ENCODE measurements around the gene CD247.

CD247 gene

GRCh38 chr1:167455786-167456446, 62.4 kb downstream of the CD247 start:
- H3K9me3 Mint-ChIP-seq: no peaks in the 10 kb centered on the region
- peak overlapping the region; percentile 87 for H3K27ac Mint-ChIP-seq
- peaks cover 31% of the 10 kb centered on the region for H3K36me3 Mint-ChIP-seq (ENCODE audit: low read depth)
- peak overlapping the region; percentile 81 for H3K4me3 Mint-ChIP-seq
- peaks cover 73% of the 10 kb centered on the region for H3K4me1 Mint-ChIP-seq (ENCODE audit: low read depth)
- H3K27me3 Mint-ChIP-seq: no peaks in the 10 kb centered on the region

- H3K4me3 Mint-ChIP-seq: peak overlapping the region; percentile 81
- H3K27me3 Mint-ChIP-seq: no peaks in the 10 kb centered on the region
- peaks cover 74% of the 10 kb centered on the region for H3K4me1 Mint-ChIP-seq (ENCODE audit: low read depth)
- H3K36me3 Mint-ChIP-seq (ENCODE audit: low read depth): peaks cover 31% of the 10 kb centered on the region
- H3K9me3 Mint-ChIP-seq: no peaks in the 10 kb centered on the region
- peak overlapping the region; percentile 28 for H3K27ac Mint-ChIP-seq
Measured at GRCh38 chr1:167454894-167455785, 63.2 kb downstream of the CD247 start.

GRCh38 chr1:167454304-167454893, 63.9 kb downstream of the CD247 start:
- Mint-ChIP-seq H3K4me1 (ENCODE audit: low read depth) (peaks cover 70% of the 10 kb centered on the region), H3K36me3 (ENCODE audit: low read depth) (peaks cover 28% of the 10 kb centered on the region), H3K27me3 (no peaks in the 10 kb centered on the region), H3K27ac (peak overlapping the region; percentile 56), H3K4me3 (peak overlapping the region; percentile 81), H3K9me3 (no peaks in the 10 kb centered on the region)

GRCh38 chr1:167453123-167453522, 65.2 kb downstream of the CD247 start:
- Mint-ChIP-seq H3K27me3 (no peaks in the 10 kb centered on the region), H3K4me3 (peak overlapping the region; percentile 58), H3K4me1 (ENCODE audit: low read depth) (peaks cover 76% of the 10 kb centered on the region), H3K36me3 (ENCODE audit: low read depth) (peaks cover 26% of the 10 kb centered on the region), H3K9me3 (no peaks in the 10 kb centered on the region), H3K27ac (peak overlapping the region; percentile 67)

- peaks cover 26% of the 10 kb centered on the region for H3K36me3 Mint-ChIP-seq (ENCODE audit: low read depth)
- H3K4me3 Mint-ChIP-seq: peak overlapping the region; percentile 39
- no peaks in the 10 kb centered on the region for H3K27me3 Mint-ChIP-seq
- H3K4me1 Mint-ChIP-seq (ENCODE audit: low read depth): peaks cover 78% of the 10 kb centered on the region
- peak overlapping the region; percentile 74 for H3K27ac Mint-ChIP-seq
- no peaks in the 10 kb centered on the region for H3K9me3 Mint-ChIP-seq
Measured at GRCh38 chr1:167452483-167452882, 65.8 kb downstream of the CD247 start.

- Mint-ChIP-seq H3K36me3 (ENCODE audit: low read depth) (peaks cover 37% of the 10 kb centered on the region), H3K9me3 (no peaks in the 10 kb centered on the region), H3K4me1 (ENCODE audit: low read depth) (peaks cover 78% of the 10 kb centered on the region), H3K27me3 (no peaks in the 10 kb centered on the region), H3K27ac (peak overlapping the region; percentile 93), H3K4me3 (peak overlapping the region; percentile 78)
Measured at GRCh38 chr1:167450843-167451242, 67.5 kb downstream of the CD247 start.

DNA sequence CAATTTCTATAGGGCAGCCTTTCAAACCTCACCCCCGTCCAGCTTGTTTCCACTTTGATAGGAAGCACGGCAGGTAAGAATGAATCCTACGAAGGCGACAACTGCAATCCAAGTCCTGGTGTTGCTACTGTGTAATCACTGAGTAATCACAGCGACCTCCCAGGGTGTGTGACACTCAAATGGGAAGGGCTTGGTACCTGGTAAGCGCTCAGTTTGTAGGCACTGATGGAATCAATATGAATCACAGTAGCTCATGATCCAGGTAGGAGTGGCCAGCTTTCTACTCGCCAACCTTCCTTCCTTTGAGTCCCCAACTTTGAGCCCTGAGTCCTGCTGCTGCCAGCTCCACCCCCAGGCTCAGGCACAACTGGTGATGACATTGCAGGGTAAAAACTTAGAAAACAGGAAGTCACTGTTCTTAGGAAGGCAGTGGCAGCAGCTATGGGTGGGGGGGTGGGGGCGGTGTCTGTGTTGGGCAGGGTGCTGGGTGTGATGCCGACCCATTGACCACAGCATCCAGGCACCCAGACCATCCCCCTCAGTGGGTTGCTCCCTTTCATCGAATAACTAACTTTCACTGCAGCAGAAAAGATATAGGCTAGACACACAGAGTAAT, 70.7 kb downstream of the CD247 start:
- no peaks in the 10 kb centered on the region for H3K9me3 Mint-ChIP-seq
- peak overlapping the region; percentile 77 for H3K4me3 Mint-ChIP-seq
- H3K4me1 Mint-ChIP-seq (ENCODE audit: low read depth): peaks cover 85% of the 10 kb centered on the region
- peaks cover 37% of the 10 kb centered on the region for H3K36me3 Mint-ChIP-seq (ENCODE audit: low read depth)
- H3K27me3 Mint-ChIP-seq: no peaks in the 10 kb centered on the region
- peak overlapping the region; percentile 95 for H3K27ac Mint-ChIP-seq

- Mint-ChIP-seq H3K4me1 (ENCODE audit: low read depth) (peaks cover 85% of the 10 kb centered on the region), H3K36me3 (ENCODE audit: low read depth) (peaks cover 31% of the 10 kb centered on the region), H3K27ac (peak overlapping the region; percentile 95), H3K9me3 (no peaks in the 10 kb centered on the region), H3K4me3 (peak overlapping the region; percentile 77), H3K27me3 (no peaks in the 10 kb centered on the region)
Measured at GRCh38 chr1:167446966-167447365, 71.4 kb downstream of the CD247 start.

- H3K36me3 Mint-ChIP-seq (ENCODE audit: low read depth): peaks cover 43% of the 10 kb centered on the region
- no peaks in the 10 kb centered on the region for H3K9me3 Mint-ChIP-seq
- no peak overlapping the region for H3K4me3 Mint-ChIP-seq
- H3K4me1 Mint-ChIP-seq (ENCODE audit: low read depth): peaks cover 83% of the 10 kb centered on the region
- peak overlapping the region; percentile 77 for H3K27ac Mint-ChIP-seq
- no peaks in the 10 kb centered on the region for H3K27me3 Mint-ChIP-seq
Measured at GRCh38 chr1:167443757-167444156, 74.6 kb downstream of the CD247 start.

GRCh38 chr1:167442854-167443565, 75.3 kb downstream of the CD247 start:
- Mint-ChIP-seq H3K4me1 (ENCODE audit: low read depth) (peaks cover 83% of the 10 kb centered on the region), H3K9me3 (no peaks in the 10 kb centered on the region), H3K36me3 (ENCODE audit: low read depth) (peaks cover 48% of the 10 kb centered on the region), H3K27ac (peak overlapping the region; percentile 59), H3K4me3 (no peak overlapping the region), H3K27me3 (no peaks in the 10 kb centered on the region)

- Mint-ChIP-seq H3K9me3 (no peaks in the 10 kb centered on the region), H3K27ac (peak overlapping the region; percentile 59), H3K27me3 (no peaks in the 10 kb centered on the region), H3K4me1 (ENCODE audit: low read depth) (peaks cover 83% of the 10 kb centered on the region), H3K4me3 (no peak overlapping the region), H3K36me3 (ENCODE audit: low read depth) (peaks cover 54% of the 10 kb centered on the region)
Measured at GRCh38 chr1:167442142-167442848, 76.0 kb downstream of the CD247 start.

DNA sequence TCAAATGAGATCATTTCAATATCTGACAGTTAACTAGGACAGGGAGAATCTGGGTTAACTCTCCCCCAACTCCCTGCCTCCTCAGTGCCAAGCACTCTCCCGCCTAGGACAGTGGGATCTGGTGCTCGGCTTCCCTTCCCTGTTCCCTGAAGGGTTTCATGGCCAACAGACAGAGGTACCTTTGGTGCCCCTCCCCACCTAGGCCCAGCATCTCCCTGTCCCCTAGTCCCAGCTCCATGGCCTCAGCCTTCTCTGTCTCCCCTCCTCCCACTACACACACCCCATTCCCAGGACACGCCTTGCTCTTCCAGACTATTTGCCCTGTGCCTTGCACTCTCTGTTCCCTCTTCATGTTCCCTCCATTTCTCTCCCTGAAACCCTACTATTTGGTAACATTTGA, 77.1 kb downstream of the CD247 start:
- Mint-ChIP-seq H3K9me3 (no peaks in the 10 kb centered on the region), H3K27ac (no peak overlapping the region), H3K27me3 (no peaks in the 10 kb centered on the region), H3K4me3 (no peak overlapping the region), H3K36me3 (ENCODE audit: low read depth) (peaks cover 57% of the 10 kb centered on the region), H3K4me1 (ENCODE audit: low read depth) (peaks cover 83% of the 10 kb centered on the region)

DNA sequence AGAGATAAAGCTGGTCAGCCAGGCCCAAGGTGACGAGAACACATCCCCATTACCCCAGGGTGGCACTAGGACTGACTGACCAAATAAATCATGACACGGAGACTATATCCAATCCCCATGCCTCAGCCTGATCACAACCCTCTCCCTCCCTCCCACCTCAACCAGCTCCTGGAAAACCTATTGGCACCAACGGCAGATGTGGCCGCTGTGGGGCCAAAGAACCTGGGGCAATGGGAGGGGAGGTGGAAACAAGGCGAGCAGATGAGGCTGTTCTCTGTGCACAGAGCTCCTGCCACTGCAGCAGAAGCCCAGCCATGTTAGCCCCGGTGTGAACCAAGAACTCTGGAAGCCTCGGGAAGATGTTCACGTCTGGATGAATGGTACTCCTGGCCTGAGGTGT, 77.6 kb downstream of the CD247 start:
- no peaks in the 10 kb centered on the region for H3K9me3 Mint-ChIP-seq
- H3K4me1 Mint-ChIP-seq (ENCODE audit: low read depth): peaks cover 83% of the 10 kb centered on the region
- no peak overlapping the region for H3K27ac Mint-ChIP-seq

GRCh38 chr1:167440345-167440744, 78.0 kb downstream of the CD247 start:
- Mint-ChIP-seq H3K4me1 (ENCODE audit: low read depth) (peaks cover 82% of the 10 kb centered on the region), H3K36me3 (ENCODE audit: low read depth) (peaks cover 58% of the 10 kb centered on the region), H3K9me3 (no peaks in the 10 kb centered on the region), H3K4me3 (peak overlapping the region; percentile 4), H3K27me3 (no peaks in the 10 kb centered on the region), H3K27ac (peak overlapping the region; percentile 26)

More for the DNA sequence above, 77.6 kb downstream of the CD247 start:
- Mint-ChIP-seq H3K27me3 (no peaks in the 10 kb centered on the region), H3K36me3 (ENCODE audit: low read depth) (peaks cover 57% of the 10 kb centered on the region), H3K4me3 (no peak overlapping the region)
